Endodermal cell (in vitro differentiated cells): Measurements from ENCODE around the gene RFTN1. TPM values are rescaled to one million over a fixed set of nuclear protein-coding genes. Genes with fewer than 3 reads are reported as not detected.

Experiments used
- DNase-seq: peaks from one replicate; pipeline ENCODE4 v3.0.0-alpha.2; 2017
- H3K27ac ChIP-seq: 2 replicates; pipeline ENCODE4 v1.5.1; 2013; ENCODE audit warnings: mild to moderate bottlenecking, low read depth, low read length, moderate library complexity
- H3K27me3 ChIP-seq: 2 replicates; pipeline ENCODE4 v1.6.1; 2013; ENCODE audit warnings: mild to moderate bottlenecking, low read length, moderate library complexity; ENCODE audit not compliant: insufficient read depth, control insufficient read depth, poor library complexity, severe bottlenecking
- H3K36me3 ChIP-seq: 2 replicates; pipeline ENCODE4 v1.7.0; 2013; ENCODE audit warnings: mild to moderate bottlenecking, low read length, moderate library complexity; ENCODE audit not compliant: control insufficient read depth, insufficient read depth
- H3K4me1 ChIP-seq: one replicate; pipeline ENCODE4 v1.7.0; 2013; ENCODE audit warnings: low read length; ENCODE audit not compliant: control insufficient read depth, insufficient read depth
- H3K4me3 ChIP-seq: 2 replicates; pipeline ENCODE4 v1.5.1; 2013; ENCODE audit warnings: mild to moderate bottlenecking, low read length, moderate library complexity
- H3K9ac ChIP-seq: 2 replicates; pipeline ENCODE4 v1.6.1; 2013; ENCODE audit warnings: mild to moderate bottlenecking, low read length, moderate library complexity; ENCODE audit not compliant: poor library complexity, severe bottlenecking; ENCODE audit errors: extremely low read depth
- H3K9me3 ChIP-seq: 2 replicates; pipeline ENCODE4 v1.6.1; 2013; ENCODE audit warnings: mild to moderate bottlenecking, low read length, moderate library complexity; ENCODE audit not compliant: control insufficient read depth
- H3K27ac Mint-ChIP-seq: 2 replicates; pipeline ENCODE4 v1.8.0; 2020; ENCODE audit warnings: mixed read lengths
- H3K27me3 Mint-ChIP-seq: 2 replicates; pipeline ENCODE4 v1.8.0; 2021; ENCODE audit warnings: mild to moderate bottlenecking, mixed read lengths; ENCODE audit not compliant: insufficient read depth
- H3K36me3 Mint-ChIP-seq: 2 replicates; pipeline ENCODE4 v1.8.0; 2020; ENCODE audit warnings: low read depth, mixed read lengths
- H3K4me1 Mint-ChIP-seq: 2 replicates; pipeline ENCODE4 v1.8.0; 2020; ENCODE audit warnings: mixed read lengths
- H3K4me3 Mint-ChIP-seq: 2 replicates; pipeline ENCODE4 v1.8.0; 2020; ENCODE audit warnings: mild to moderate bottlenecking, moderate library complexity, mixed read lengths
- H3K9me3 Mint-ChIP-seq: 2 replicates; pipeline ENCODE4 v1.8.0; 2020; ENCODE audit warnings: mild to moderate bottlenecking, mixed read lengths
- WGBS, 2 experiments: methylation state at CpG; one replicate each; pipeline versions ENCODE4 v1.1.5 to v1.1.7; 2013; ENCODE audit warnings: missing lambda C conversion rate in 2 of 2, mixed read lengths in 1 of 2; ENCODE audit not compliant: insufficient coverage in 1 of 2, insufficient read length in 1 of 2; 5-methylcytosine and 5-hydroxymethylcytosine counted together
- total RNA-seq, 2 donors: library from RNA; stranded (reverse); fragmentation: NEBNext Ultra II Directional in 1 of 2; extraction: Animal tissue kit (Norgen Biotek cat#: 25700) in 1 of 2; gene quantifications; 2 replicates in 1 of 2; 3 replicates in 1 of 2; pipeline ENCODE4 v1.2.1, GENCODE V29; 2021
- TF ChIP-seq, protein P1 (sequence below): fragments of 200-600 bp; sonication (generic); conservative IDR thresholded peaks from 2 replicates; pipeline ENCODE4 v1.5.0; 2021; ENCODE audit warnings: antibody characterized with exemption, mild to moderate bottlenecking

RFTN1 gene
- total RNA-seq, 2 donors from 2014 or later, result 0.80 to 1.1 TPM

DNA sequence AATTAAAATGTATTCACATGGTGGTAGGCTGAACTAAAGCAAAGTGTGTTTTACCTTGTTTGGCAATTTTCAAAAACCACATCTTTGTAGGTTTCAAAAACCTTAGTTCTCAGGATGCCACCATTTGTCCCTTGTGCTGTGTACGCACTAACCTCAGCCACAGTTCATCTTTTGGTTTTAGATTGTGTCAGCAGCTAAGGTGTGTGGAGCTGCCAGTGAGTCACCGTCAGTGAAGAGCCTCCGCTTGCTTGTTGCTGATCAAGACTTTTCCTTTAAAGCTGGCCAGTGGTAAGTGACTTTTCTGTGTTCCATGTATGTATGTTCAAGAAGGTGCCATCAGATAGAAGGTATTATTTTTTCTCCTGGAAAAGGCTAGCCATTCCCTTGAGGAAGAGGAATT, 227.3 kb downstream of the RFTN1 start:
- H3K36me3 ChIP-seq, result peaks cover 37% of the 10 kb centered on the region

DNA sequence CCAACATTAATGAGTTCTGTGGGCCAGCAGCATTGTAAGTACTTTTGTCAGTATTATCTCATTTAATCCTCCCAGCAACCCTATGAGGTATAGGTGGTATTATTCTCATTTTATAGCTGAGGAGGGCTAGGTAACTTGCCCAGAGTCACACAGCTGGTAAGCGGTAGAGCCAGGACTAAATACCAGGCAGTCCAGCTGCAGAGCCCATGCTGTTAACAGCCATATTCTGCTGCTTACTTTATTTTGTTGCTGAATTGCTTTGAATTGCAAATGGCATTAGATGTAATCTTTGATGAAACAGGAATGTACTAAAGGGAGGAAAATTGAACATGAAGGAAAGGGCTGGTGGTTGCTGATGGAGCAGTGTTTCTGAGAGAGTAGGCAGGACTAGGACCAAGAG, 228.9 kb downstream of the RFTN1 start:
- no peaks in the 10 kb centered on the region for H3K27me3 ChIP-seq
- H3K9me3 ChIP-seq, result no peaks in the 10 kb centered on the region
- TF ChIP-seq, protein P1, sequence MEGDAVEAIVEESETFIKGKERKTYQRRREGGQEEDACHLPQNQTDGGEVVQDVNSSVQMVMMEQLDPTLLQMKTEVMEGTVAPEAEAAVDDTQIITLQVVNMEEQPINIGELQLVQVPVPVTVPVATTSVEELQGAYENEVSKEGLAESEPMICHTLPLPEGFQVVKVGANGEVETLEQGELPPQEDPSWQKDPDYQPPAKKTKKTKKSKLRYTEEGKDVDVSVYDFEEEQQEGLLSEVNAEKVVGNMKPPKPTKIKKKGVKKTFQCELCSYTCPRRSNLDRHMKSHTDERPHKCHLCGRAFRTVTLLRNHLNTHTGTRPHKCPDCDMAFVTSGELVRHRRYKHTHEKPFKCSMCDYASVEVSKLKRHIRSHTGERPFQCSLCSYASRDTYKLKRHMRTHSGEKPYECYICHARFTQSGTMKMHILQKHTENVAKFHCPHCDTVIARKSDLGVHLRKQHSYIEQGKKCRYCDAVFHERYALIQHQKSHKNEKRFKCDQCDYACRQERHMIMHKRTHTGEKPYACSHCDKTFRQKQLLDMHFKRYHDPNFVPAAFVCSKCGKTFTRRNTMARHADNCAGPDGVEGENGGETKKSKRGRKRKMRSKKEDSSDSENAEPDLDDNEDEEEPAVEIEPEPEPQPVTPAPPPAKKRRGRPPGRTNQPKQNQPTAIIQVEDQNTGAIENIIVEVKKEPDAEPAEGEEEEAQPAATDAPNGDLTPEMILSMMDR, result no peak
- no peak overlapping the region for H3K9ac ChIP-seq
- DNase-seq, result no peak
- no peak overlapping the region for H3K27ac ChIP-seq
- 90 to 100% methylated on average over 1 of the region's 1 CpG for WGBS, 2 experiments
- H3K36me3 ChIP-seq, result peaks cover 47% of the 10 kb centered on the region
- no peak overlapping the region for H3K4me3 Mint-ChIP-seq
- H3K4me1 Mint-ChIP-seq, result no peaks in the 10 kb centered on the region
- no peaks in the 10 kb centered on the region for H3K27me3 Mint-ChIP-seq
- no peaks in the 10 kb centered on the region for H3K9me3 Mint-ChIP-seq
- no peaks in the 10 kb centered on the region for H3K4me1 ChIP-seq
- no peak overlapping the region for H3K4me3 ChIP-seq
- peaks cover 24% of the 10 kb centered on the region for H3K36me3 Mint-ChIP-seq
- no peak overlapping the region for H3K27ac Mint-ChIP-seq

More for the DNA sequence above, 227.3 kb downstream of the RFTN1 start:
- no peak for DNase-seq
- Histone ChIP-seq H3K9me3 (no peaks in the 10 kb centered on the region), H3K4me1 (no peaks in the 10 kb centered on the region), H3K27me3 (no peaks in the 10 kb centered on the region), H3K27ac (no peak overlapping the region), H3K9ac (no peak overlapping the region), H3K4me3 (no peak overlapping the region)
- TF ChIP-seq, protein P1, result no peak
- WGBS, 2 experiments, result 96 to 98% methylated on average over 3 of the region's 3 CpGs
- H3K4me1 Mint-ChIP-seq, result no peaks in the 10 kb centered on the region
- H3K36me3 Mint-ChIP-seq, result peaks cover 26% of the 10 kb centered on the region
- H3K9me3 Mint-ChIP-seq, result no peaks in the 10 kb centered on the region
- no peak overlapping the region for H3K27ac Mint-ChIP-seq
- H3K27me3 Mint-ChIP-seq, result no peaks in the 10 kb centered on the region
- H3K4me3 Mint-ChIP-seq, result no peak overlapping the region

DNA sequence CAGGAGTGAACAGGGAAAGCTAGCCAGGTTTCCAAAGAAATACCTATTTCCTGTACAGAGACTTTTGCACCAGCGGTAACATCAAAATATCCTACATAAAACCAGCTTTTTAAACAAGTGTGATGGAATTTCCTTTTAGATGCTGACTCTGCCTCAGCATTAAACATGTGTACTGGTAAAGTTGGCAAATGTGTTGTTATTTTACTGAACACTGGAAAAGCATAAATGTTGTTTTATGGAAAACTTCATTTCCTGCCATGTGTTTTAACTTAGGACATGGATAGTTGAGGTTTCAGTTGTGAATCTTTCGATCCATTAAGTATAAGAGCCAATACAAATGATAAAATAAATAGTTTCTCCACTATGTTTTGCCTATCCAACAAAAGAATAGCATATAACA, 232.8 kb downstream of the RFTN1 start:
- H3K4me1 ChIP-seq, result no peaks in the 10 kb centered on the region
- H3K27me3 ChIP-seq, result no peaks in the 10 kb centered on the region
- H3K4me3 Mint-ChIP-seq, result no peak overlapping the region
- no peak for DNase-seq
- H3K36me3 Mint-ChIP-seq, result peaks cover 14% of the 10 kb centered on the region
- TF ChIP-seq, protein P1, result no peak
- 100% methylated on average over 2 of the region's 2 CpGs; no CpG with 5 or more reads in 1 of the 2 experiments for WGBS, 2 experiments
- no peak overlapping the region for H3K27ac Mint-ChIP-seq
- H3K27ac ChIP-seq, result no peak overlapping the region
- H3K9me3 Mint-ChIP-seq, result no peaks in the 10 kb centered on the region
- H3K9ac ChIP-seq, result no peak overlapping the region
- H3K27me3 Mint-ChIP-seq, result no peaks in the 10 kb centered on the region
- H3K4me1 Mint-ChIP-seq, result no peaks in the 10 kb centered on the region
- no peaks in the 10 kb centered on the region for H3K9me3 ChIP-seq
- peaks cover 49% of the 10 kb centered on the region for H3K36me3 ChIP-seq
- no peak overlapping the region for H3K4me3 ChIP-seq
